ENCODE data around the gene IPO9. TPM values are rescaled to one million over a fixed set of nuclear protein-coding genes. Genes with fewer than 3 reads are reported as not detected.

IPO9 gene
- total RNA-seq, 4 donors from 2014 or later: 8.8 to 48.5 (median 35.2) TPM

DNA sequence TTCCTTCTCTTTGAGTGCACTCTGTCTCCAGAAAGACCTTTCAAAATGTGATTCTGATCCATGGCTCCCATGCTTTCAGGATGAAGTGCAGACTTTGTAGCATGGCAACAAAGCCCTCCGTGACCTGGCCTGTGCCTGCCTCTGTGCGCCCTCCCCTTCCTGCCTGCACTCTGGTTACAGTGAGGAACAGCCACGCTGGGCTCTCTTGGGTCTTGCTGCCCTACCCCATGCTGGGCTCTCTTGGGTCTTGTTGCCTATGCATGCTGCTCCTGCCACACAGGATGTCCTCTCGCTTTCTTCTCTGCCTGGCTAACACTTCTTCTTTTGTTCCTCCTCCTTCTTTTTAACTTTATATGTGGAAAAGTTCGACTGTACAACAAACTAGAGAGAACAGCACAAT lies 89.4 kb downstream of the IPO9 start:
- Histone ChIP-seq H3K9me3 (no peaks in the 10 kb centered on the region), H3K36me3 (no peaks in the 10 kb centered on the region), H3K4me1 (peaks cover 18 to 33% of the 10 kb centered on the region in 2 donors), H3K4me3 (no peak overlapping the region), H3K27me3 (no peaks in the 10 kb centered on the region), H3K27ac (peak overlapping the region; percentile 94 to 98)
- DNase-seq: peak in 1 of 2 donors; percentile 24
- intact Hi-C loops (cut with DNase I; ENCODE audit: low total_unique reads): no loop called here
- no peak for TF ChIP-seq POLR2A (IDR thresholded peaks at IDR 0.05)
- TF ChIP-seq, protein P1, sequence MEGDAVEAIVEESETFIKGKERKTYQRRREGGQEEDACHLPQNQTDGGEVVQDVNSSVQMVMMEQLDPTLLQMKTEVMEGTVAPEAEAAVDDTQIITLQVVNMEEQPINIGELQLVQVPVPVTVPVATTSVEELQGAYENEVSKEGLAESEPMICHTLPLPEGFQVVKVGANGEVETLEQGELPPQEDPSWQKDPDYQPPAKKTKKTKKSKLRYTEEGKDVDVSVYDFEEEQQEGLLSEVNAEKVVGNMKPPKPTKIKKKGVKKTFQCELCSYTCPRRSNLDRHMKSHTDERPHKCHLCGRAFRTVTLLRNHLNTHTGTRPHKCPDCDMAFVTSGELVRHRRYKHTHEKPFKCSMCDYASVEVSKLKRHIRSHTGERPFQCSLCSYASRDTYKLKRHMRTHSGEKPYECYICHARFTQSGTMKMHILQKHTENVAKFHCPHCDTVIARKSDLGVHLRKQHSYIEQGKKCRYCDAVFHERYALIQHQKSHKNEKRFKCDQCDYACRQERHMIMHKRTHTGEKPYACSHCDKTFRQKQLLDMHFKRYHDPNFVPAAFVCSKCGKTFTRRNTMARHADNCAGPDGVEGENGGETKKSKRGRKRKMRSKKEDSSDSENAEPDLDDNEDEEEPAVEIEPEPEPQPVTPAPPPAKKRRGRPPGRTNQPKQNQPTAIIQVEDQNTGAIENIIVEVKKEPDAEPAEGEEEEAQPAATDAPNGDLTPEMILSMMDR (IDR thresholded peaks at IDR 0.05): no peak

DNA sequence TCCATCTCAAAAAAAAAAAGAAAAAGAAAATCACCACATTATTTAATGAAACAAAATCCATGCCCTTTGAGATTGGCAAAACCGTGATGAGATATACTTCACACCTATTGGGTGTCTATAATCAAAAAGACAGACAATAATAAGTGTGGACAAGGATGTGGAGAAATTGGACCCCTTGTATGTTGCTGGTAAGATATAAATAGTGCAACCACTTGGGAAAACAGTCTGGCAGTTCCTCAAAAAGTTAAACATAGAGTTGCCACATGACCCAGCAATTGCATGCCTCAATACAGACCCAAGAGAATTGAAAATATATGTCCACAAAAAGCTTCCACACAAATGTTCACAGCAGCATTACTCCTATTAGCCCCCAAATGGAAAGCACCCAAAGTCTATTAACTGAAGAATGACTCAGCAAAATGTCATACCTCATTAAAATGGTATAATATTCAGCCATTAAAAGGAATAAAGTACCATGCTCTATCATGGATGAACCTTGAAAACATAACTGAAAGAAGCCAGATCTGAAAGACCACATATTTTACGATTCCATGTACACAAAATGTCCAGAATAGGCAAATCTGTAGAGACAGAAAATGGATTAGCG lies 93.1 kb downstream of the IPO9 start:
- Histone ChIP-seq H3K36me3 (no peaks in the 10 kb centered on the region), H3K27ac (peak overlapping the region; percentile 94 to 98), H3K27me3 (no peaks in the 10 kb centered on the region), H3K9me3 (no peaks in the 10 kb centered on the region), H3K4me1 (peaks cover 0 to 28% of the 10 kb centered on the region in 2 donors), H3K4me3 (no peak overlapping the region)
- no peak for DNase-seq
- TF ChIP-seq, protein P1 (IDR thresholded peaks at IDR 0.05): no peak
- no peak for TF ChIP-seq POLR2A (IDR thresholded peaks at IDR 0.05)
- intact Hi-C loops (cut with DNase I; ENCODE audit: low total_unique reads): no loop called here

DNA sequence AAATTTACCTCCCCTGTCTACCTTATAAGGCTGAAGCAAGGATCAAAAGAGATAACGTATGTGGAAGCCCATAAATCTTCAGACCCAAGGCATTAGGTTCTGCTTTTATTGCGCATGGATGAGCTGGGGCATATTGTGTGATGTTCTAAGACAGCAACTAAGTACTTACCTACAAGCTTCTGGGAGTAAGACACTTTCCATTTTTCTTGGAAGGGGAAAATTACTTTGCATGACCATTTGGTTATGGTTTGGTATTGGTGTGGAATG lies 96.3 kb downstream of the IPO9 start:
- H3K27me3 ChIP-seq: no peaks in the 10 kb centered on the region
- no peaks in the 10 kb centered on the region for H3K36me3 ChIP-seq
- DNase-seq: no peak
- no peaks in the 10 kb centered on the region for H3K9me3 ChIP-seq
- peak overlapping the region; percentile 75 to 78 for H3K27ac ChIP-seq
- intact Hi-C loops (cut with DNase I; ENCODE audit: low total_unique reads): no loop called here
- H3K4me3 ChIP-seq: no peak overlapping the region
- peaks cover 0 to 13% of the 10 kb centered on the region in 2 donors for H3K4me1 ChIP-seq
- TF ChIP-seq POLR2A (IDR thresholded peaks at IDR 0.05): no peak
- TF ChIP-seq, protein P1 (IDR thresholded peaks at IDR 0.05): no peak

DNA sequence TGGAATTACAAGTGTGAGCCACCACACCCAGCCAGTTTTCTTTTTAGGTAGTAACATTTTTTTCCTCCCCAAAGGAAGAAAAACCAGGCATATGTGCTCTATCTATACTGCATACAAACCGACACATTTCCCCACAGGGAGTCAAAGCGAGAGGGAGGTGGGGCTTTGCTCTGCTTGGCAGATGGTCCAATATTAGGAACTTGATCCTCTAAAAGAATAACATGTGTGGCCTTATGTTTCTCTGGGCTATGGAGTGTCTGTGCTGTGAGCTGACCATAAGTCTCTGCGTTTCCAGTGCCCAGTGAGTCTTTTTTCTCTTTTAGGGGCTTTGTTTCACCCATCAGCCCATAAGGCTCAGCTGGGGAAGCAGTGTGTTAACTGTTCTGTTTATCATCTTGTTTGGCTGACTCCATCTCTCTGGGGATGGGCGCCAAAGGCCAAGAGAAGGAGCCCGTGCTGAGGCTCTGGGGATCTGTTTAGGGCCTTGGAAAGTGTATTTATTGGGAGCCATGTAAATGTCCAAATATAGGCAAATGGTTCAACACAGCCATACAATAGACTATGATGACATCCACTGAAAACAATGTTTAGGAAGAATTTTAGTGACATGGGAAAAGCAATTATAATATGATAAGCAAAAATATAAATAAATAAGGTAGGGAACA lies 97.2 kb downstream of the IPO9 start:
- TF ChIP-seq POLR2A (IDR thresholded peaks at IDR 0.05): no peak
- TF ChIP-seq, protein P1 (IDR thresholded peaks at IDR 0.05): no peak
- intact Hi-C loops (cut with DNase I; ENCODE audit: low total_unique reads): no loop called here
- H3K9me3 ChIP-seq: no peaks in the 10 kb centered on the region
- H3K4me1 ChIP-seq: peaks cover 0 to 13% of the 10 kb centered on the region in 2 donors
- peak in 1 of 2 donors; percentile 27 for DNase-seq
- no peaks in the 10 kb centered on the region for H3K27me3 ChIP-seq
- H3K27ac ChIP-seq: peak overlapping the region; percentile 75 to 78
- no peaks in the 10 kb centered on the region for H3K36me3 ChIP-seq
- no peak overlapping the region for H3K4me3 ChIP-seq

DNA sequence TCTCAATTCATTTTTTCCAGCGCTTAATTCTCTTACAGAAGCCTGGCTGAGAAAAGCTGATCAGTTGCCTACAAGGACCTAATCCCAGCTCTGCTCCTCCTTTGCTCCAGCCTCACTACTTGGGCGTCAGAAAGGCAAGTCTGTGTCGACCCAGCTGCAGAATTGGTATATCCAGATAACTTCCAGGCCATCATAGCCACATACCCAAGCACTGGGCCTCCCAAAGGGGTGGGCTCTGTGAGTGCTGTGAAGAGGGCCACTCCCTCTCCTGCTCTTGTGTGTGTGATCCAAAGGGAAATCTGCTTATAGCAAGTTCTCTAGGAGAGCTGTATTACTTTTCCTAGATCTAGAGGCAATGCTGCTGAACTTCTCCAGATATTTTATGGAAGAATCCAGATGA lies 99.3 kb downstream of the IPO9 start:
- Histone ChIP-seq H3K27me3 (no peaks in the 10 kb centered on the region), H3K36me3 (no peaks in the 10 kb centered on the region), H3K9me3 (no peaks in the 10 kb centered on the region), H3K4me3 (no peak overlapping the region), H3K27ac (peak overlapping the region; percentile 75 to 78), H3K4me1 (peaks cover 0 to 13% of the 10 kb centered on the region in 2 donors)
- TF ChIP-seq POLR2A (IDR thresholded peaks at IDR 0.05): no peak
- TF ChIP-seq, protein P1 (IDR thresholded peaks at IDR 0.05): no peak
- intact Hi-C loops (cut with DNase I; ENCODE audit: low total_unique reads): no loop called here
- DNase-seq: no peak

Data from uterus (tissue), 4 donors.